Stomach (tissue), 9 donors: ENCODE measurements around the gene BPIFB4. TPM values are rescaled to one million over a fixed set of nuclear protein-coding genes. Genes with fewer than 3 reads are reported as not detected.

Experiments
- DNase-seq, 2 donors: peaks; one replicate each; pipeline versions ENCODE4 v3.0.0 to v3.0.0-alpha.2; 2013 to 2019
- H3K27ac ChIP-seq, 5 donors: fragments of 200-600 bp in 4 of 5; sonication (generic) in 4 of 5; one replicate each; pipeline ENCODE4 v1.5.1; 2013 to 2019; ENCODE audit warnings: mild to moderate bottlenecking in 1 of 5, moderate library complexity in 1 of 5
- H3K27me3 ChIP-seq, 3 donors: fragments of 200-600 bp; sonication (generic); one replicate each; pipeline ENCODE4 v1.5.1; 2017 to 2019; ENCODE audit warnings: mixed run types in 1 of 3
- H3K36me3 ChIP-seq, 4 donors: fragments of 200-600 bp; sonication (generic); 1 replicate in 3 of 4; 2 replicates in 1 of 4; pipeline ENCODE4 v1.5.1; 2016 to 2019
- H3K4me1 ChIP-seq, 4 donors: fragments of 200-600 bp; sonication (generic); one replicate each; pipeline ENCODE4 v1.5.1; 2016 to 2019
- H3K4me3 ChIP-seq, 4 donors: fragments of 200-600 bp; sonication (generic) in 3 of 4; one replicate each; pipeline ENCODE4 v1.5.1; 2016 to 2019; ENCODE audit warnings: mild to moderate bottlenecking in 1 of 4
- H3K9me3 ChIP-seq, 4 donors: fragments of 200-600 bp; sonication (generic); one replicate each; pipeline ENCODE4 v1.5.1; 2016 to 2019
- EP300 ChIP-seq: sonication (generic); formaldehyde crosslinking; IDR thresholded peaks from one replicate; pipeline ENCODE4 v1.6.1; 2017; ENCODE audit warnings: antibody characterized with exemption
- POLR2A ChIP-seq, 4 donors: fragments of 450-650 bp; IDR thresholded peaks; one replicate each; pipeline ENCODE4 v1.6.1; 2016; ENCODE audit warnings: antibody characterized with exemption in 4 of 4, control low read depth in 2 of 4, mild to moderate bottlenecking in 1 of 4, moderate library complexity in 1 of 4
- POLR2AphosphoS5 ChIP-seq, 3 donors: sonication (generic); formaldehyde crosslinking; IDR thresholded peaks; one replicate each; pipeline ENCODE4 v1.6.1; 2016; ENCODE audit warnings: antibody characterized with exemption in 3 of 3
- WGBS, 5 donors: extraction: QIAGEN DNeasy Blood & Tissue Kit in 3 of 5; methylation state at CpG; one replicate each; pipeline versions ENCODE4 v1.1.5 to v1.1.7; 2013 to 2018; 5-methylcytosine and 5-hydroxymethylcytosine counted together
- intact Hi-C: fragments of 100-400 bp; cut with DNase I; formaldehyde crosslinking; loops from one replicate; pipeline ENCODE4 v1.15.1; 2023; ENCODE audit warnings: low total_unique reads
- polyA plus RNA-seq, 3 donors: library from polyadenylated mRNA; stranded (reverse); fragments of 200-250 nt; gene quantifications; one replicate each; pipeline ENCODE4 v1.2.3, GENCODE V29; 2013
- total RNA-seq, 5 donors: library from RNA; depleted of rRNA; stranded (reverse); fragments of >200 nt; gene quantifications; one replicate each; pipeline versions ENCODE4 v1.1.0 to v1.2.3, GENCODE V29; 2014 to 2016
- TF ChIP-seq, protein P1 (sequence below), 7 experiments: fragments of 450-650 bp in 4 of 7; fragments of 200-600 bp in 3 of 7; sonication (generic) in 3 of 7; IDR thresholded peaks; one replicate each; pipeline ENCODE4 v1.5.1; 2016 to 2019; ENCODE audit warnings: antibody characterized with exemption in 7 of 7, control low read depth in 2 of 7, mild to moderate bottlenecking in 1 of 7
- donor health status: healthy with polysubstance abuse.
- donor health status: Bipolar disorder and iron deficiency.
- donor health status: healthy.

The BPIFB4 gene
- total and polyA plus RNA-seq, 8 donors: not detected

DNA sequence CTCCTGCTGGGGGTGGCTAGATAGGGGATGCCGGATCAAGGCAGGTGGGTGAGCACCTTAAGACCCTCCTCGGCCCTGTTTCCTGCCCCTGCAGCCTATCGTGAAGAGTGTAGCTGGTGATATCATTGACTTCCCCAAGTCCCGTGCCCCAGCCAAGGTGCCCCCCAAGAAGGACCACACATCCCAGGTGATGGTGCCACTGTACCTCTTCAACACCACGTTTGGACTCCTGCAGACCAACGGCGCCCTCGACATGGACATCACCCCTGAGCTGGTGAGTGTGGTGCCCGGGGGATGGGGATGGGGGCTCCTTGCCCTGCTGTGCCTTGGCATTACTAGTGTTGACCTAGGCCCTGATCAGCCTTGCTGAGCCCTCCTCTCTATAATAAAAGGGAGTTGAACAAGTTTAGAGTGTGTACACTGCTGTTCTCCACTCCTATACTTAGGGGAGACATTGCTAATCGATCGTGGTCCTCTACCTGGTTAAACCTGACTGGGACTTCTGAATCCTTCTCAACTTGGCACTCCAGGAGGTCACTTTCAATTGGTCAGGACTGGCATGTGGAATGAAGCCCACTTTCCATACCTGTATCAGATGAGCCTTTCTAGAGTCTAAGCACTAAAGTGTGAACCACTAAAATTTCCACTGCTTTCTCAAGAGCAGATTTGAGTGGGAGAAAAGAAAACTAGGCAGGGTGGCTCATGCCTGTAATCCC, 14.7 kb upstream of the BPIFB4 start:
- 87 to 92% (median 91%) methylated on average over 6 to 11 of the region's 11 CpGs for WGBS, 5 donors
- no peaks in the 10 kb centered on the region for H3K27me3 ChIP-seq
- H3K27ac ChIP-seq: no peak overlapping the region
- no peak for DNase-seq
- TF ChIP-seq POLR2AphosphoS5 (IDR thresholded peaks at IDR 0.05) (no peak), POLR2A (IDR thresholded peaks at IDR 0.05) (no peak)
- H3K4me1 ChIP-seq: no peaks in the 10 kb centered on the region
- intact Hi-C loops: no loop called here
- no peaks in the 10 kb centered on the region for H3K36me3 ChIP-seq
- no peak overlapping the region for H3K4me3 ChIP-seq
- no peaks in the 10 kb centered on the region for H3K9me3 ChIP-seq

DNA sequence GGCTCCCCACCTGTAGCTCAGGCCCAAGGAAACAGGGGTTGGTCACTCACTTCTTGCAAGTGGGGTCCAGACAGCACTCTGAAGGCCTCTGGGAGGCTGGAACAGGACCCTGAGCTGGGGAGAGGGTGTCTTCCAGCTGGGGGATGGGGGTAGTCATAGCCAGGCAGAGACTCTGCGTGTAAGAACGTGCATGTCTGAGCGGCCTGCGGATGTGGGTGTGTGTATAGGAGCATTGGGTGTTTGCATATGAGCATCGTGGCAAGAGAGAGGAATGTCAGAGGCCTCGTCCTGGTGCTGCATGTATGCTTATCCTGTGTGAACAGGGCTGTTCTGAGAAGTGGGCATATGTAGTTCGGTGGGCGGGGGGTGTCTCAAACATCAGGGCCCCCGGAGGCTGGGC, 13.7 kb upstream of the BPIFB4 start:
- Histone ChIP-seq H3K36me3 (no peaks in the 10 kb centered on the region), H3K4me3 (no peak overlapping the region), H3K9me3 (no peaks in the 10 kb centered on the region), H3K27ac (no peak overlapping the region), H3K4me1 (no peaks in the 10 kb centered on the region), H3K27me3 (peaks cover 0 to 7% (median 0%) of the 10 kb centered on the region in 3 donors)
- intact Hi-C loops: no loop called here
- 65 to 80% (median 72%) methylated on average over 9 of the region's 9 CpGs for whole genome bisulfite sequencing, 5 donors
- no peak for TF ChIP-seq EP300
- no peak for TF ChIP-seq POLR2AphosphoS5 (IDR thresholded peaks at IDR 0.05)
- no peak for TF ChIP-seq POLR2A (IDR thresholded peaks at IDR 0.05)
- TF ChIP-seq, protein P1, sequence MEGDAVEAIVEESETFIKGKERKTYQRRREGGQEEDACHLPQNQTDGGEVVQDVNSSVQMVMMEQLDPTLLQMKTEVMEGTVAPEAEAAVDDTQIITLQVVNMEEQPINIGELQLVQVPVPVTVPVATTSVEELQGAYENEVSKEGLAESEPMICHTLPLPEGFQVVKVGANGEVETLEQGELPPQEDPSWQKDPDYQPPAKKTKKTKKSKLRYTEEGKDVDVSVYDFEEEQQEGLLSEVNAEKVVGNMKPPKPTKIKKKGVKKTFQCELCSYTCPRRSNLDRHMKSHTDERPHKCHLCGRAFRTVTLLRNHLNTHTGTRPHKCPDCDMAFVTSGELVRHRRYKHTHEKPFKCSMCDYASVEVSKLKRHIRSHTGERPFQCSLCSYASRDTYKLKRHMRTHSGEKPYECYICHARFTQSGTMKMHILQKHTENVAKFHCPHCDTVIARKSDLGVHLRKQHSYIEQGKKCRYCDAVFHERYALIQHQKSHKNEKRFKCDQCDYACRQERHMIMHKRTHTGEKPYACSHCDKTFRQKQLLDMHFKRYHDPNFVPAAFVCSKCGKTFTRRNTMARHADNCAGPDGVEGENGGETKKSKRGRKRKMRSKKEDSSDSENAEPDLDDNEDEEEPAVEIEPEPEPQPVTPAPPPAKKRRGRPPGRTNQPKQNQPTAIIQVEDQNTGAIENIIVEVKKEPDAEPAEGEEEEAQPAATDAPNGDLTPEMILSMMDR (IDR thresholded peaks at IDR 0.05): no peak
- DNase-seq: no peak

DNA sequence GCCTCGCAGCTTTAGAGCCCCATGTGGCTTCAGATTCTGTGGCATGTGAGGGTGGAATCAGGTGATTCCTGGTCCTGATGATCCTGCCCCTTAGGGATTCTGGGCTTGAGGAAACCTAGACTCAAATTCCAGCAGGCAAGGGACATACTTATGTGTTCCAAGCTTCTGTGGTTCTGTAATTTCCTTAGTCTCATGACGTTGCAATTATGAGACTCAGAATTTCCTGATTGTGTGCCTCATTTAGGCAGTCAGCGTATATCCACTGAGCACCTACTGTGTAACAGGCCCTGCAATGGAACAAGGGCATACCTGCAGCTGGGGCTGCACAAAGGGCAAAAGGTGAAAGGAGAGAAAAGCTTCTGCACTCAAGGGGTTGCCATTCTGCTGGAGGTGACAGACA, 11.6 kb upstream of the BPIFB4 start:
- Histone ChIP-seq H3K9me3 (no peaks in the 10 kb centered on the region), H3K27me3 (peaks cover 0 to 16% (median 0%) of the 10 kb centered on the region in 3 donors), H3K4me3 (no peak overlapping the region), H3K27ac (no peak overlapping the region), H3K36me3 (no peaks in the 10 kb centered on the region), H3K4me1 (no peaks in the 10 kb centered on the region)
- 69 to 77% (median 73%) methylated on average over 3 of the region's 3 CpGs for WGBS, 5 donors
- no peak for DNase-seq
- TF ChIP-seq EP300: no peak
- TF ChIP-seq POLR2A (IDR thresholded peaks at IDR 0.05): no peak
- no peak for TF ChIP-seq POLR2AphosphoS5 (IDR thresholded peaks at IDR 0.05)
- TF ChIP-seq, protein P1 (IDR thresholded peaks at IDR 0.05): no peak
- intact Hi-C loops: no loop called here

DNA sequence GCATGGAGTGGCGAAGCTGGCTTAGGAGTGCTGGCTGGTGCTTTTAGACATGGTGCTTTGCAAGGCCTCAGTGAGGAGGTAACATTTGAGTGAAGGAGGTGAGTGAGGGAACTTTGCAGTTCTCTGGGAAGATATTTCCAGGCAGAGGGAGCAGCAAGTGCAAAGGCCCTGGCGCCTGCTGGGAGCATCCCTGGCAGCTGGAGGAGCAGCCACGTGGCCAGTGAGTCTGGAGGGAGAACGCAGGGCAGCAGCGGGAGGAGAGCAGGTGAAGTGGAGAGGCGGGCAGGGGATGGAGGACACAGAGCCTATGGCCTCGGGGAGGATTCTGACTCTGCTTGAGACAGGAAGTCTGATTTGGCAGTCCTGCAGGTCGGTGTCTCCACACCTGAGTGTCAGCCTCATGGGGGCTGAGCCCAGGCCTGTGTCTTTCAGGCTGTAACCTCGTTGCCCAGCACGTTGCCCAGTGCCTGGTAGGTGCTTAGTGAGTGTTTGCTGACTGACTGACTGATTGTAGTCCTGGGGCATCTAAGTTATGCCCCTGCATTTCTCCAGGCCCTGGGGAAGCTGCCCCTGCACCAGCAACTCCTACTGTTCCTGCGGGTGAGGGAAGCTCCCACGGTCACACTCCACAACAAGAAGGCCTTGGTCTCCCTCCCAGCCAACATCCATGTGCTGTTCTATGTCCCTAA, 11.0 kb upstream of the BPIFB4 start:
- WGBS, 5 donors: 75 to 88% (median 81%) methylated on average over 7 to 12 of the region's 12 CpGs
- Histone ChIP-seq H3K9me3 (no peaks in the 10 kb centered on the region), H3K4me1 (no peaks in the 10 kb centered on the region), H3K27me3 (peaks cover 0 to 17% (median 0%) of the 10 kb centered on the region in 3 donors), H3K27ac (no peak overlapping the region), H3K36me3 (no peaks in the 10 kb centered on the region), H3K4me3 (no peak overlapping the region)
- DNase-seq: no peak
- no peak for TF ChIP-seq POLR2AphosphoS5 (IDR thresholded peaks at IDR 0.05)
- no peak for TF ChIP-seq POLR2A (IDR thresholded peaks at IDR 0.05)
- no peak for TF ChIP-seq EP300
- TF ChIP-seq, protein P1 (IDR thresholded peaks at IDR 0.05): no peak
- intact Hi-C loops: no loop called here

DNA sequence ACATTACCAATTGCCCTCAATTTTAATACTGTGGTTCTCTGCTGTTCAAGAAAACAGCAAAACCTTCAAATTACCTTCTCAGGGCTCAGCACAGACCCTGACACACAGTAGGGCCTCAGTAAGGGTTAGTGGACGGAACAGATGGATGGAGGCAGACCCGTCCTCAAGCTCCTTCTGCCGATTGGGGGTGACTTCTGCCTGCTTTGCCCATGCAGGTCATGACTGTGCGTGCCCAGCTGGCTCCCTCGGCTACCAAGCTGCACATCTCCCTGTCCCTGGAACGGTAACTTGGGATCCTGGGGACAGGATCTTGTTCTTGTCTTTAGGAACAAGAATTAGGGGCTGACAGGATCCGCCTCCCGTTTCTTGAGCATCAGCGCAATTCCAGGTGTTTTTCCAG, 9.8 kb upstream of the BPIFB4 start:
- no peak for DNase-seq
- Histone ChIP-seq H3K9me3 (no peaks in the 10 kb centered on the region), H3K4me3 (no peak overlapping the region), H3K27me3 (peaks cover 0 to 20% (median 0%) of the 10 kb centered on the region in 3 donors), H3K36me3 (no peaks in the 10 kb centered on the region), H3K4me1 (no peaks in the 10 kb centered on the region), H3K27ac (no peak overlapping the region)
- WGBS, 5 donors: 73 to 87% (median 84%) methylated on average over 9 of the region's 9 CpGs
- no peak for TF ChIP-seq POLR2AphosphoS5 (IDR thresholded peaks at IDR 0.05)
- no peak for TF ChIP-seq EP300
- TF ChIP-seq POLR2A (IDR thresholded peaks at IDR 0.05): no peak
- TF ChIP-seq, protein P1 (IDR thresholded peaks at IDR 0.05): no peak
- intact Hi-C loops: no loop called here
